Spleen (tissue), 11 donors: ENCODE measurements around the gene CD34. TPM values are rescaled to one million over a fixed set of nuclear protein-coding genes. Genes with fewer than 3 reads are reported as not detected.
A peak's percentile ranks its signal among the peaks of the same experiment; 100 is the strongest.

Experiments used
- DNase-seq: peaks from one replicate; pipeline ENCODE4 v3.0.0-alpha.2; 2020
- H3K27ac ChIP-seq, 8 donors: fragments of 200-600 bp; sonication (generic) in 7 of 8; 1 replicate in 4 of 8; 2 replicates in 4 of 8; pipeline versions ENCODE4 v1.5.0 to v1.8.0; 2016 to 2021; ENCODE audit warnings: inconsistent platforms in 4 of 8, mild to moderate bottlenecking in 4 of 8, moderate library complexity in 1 of 8
- H3K27me3 ChIP-seq, 7 donors: fragments of 200-600 bp; sonication (generic) in 6 of 7; replicated peaks in 1 of 7; 1 replicate in 4 of 7; 2 replicates in 3 of 7; pipeline versions ENCODE4 v1.5.0 to v1.8.0; 2016 to 2021; ENCODE audit warnings: inconsistent platforms in 3 of 7, mild to moderate bottlenecking in 1 of 7
- H3K36me3 ChIP-seq, 6 donors: fragments of 200-600 bp; sonication (generic) in 5 of 6; 1 replicate in 4 of 6; 2 replicates in 2 of 6; pipeline versions ENCODE4 v1.5.0 to v1.8.0; 2016 to 2021; ENCODE audit warnings: inconsistent platforms in 2 of 6
- H3K4me1 ChIP-seq, 6 donors: fragments of 200-600 bp; sonication (generic) in 5 of 6; 1 replicate in 3 of 6; 2 replicates in 3 of 6; pipeline versions ENCODE4 v1.5.0 to v1.8.0; 2016 to 2021; ENCODE audit warnings: inconsistent platforms in 3 of 6
- H3K4me3 ChIP-seq, 8 donors: fragments of 200-600 bp; sonication (generic) in 7 of 8; 1 replicate in 4 of 8; 2 replicates in 4 of 8; pipeline versions ENCODE4 v1.5.0 to v1.8.0; 2016 to 2021; ENCODE audit warnings: inconsistent platforms in 4 of 8, mild to moderate bottlenecking in 4 of 8, moderate library complexity in 2 of 8
- H3K9me3 ChIP-seq, 8 donors: fragments of 200-600 bp; sonication (generic) in 7 of 8; 1 replicate in 4 of 8; 2 replicates in 4 of 8; pipeline versions ENCODE4 v1.5.0 to v1.8.0; 2016 to 2021; ENCODE audit warnings: inconsistent platforms in 4 of 8
- CTCF ChIP-seq, 11 experiments: fragments of 200-600 bp in 7 of 11; fragments of 450-650 bp in 4 of 11; sonication (generic) in 4 of 11; IDR thresholded peaks in 8 of 11; conservative IDR thresholded peaks in 3 of 11; 1 replicate in 7 of 11; 2 replicates in 4 of 11; pipeline versions ENCODE4 v1.4.0 to v1.8.0; 2016 to 2021; ENCODE audit warnings: antibody characterized with exemption in 11 of 11, inconsistent platforms in 4 of 11, mild to moderate bottlenecking in 1 of 11
- POLR2A ChIP-seq, 3 donors: fragments of 450-650 bp; IDR thresholded peaks; one replicate each; pipeline ENCODE4 v1.5.1; 2017; ENCODE audit warnings: antibody characterized with exemption in 3 of 3, mild to moderate bottlenecking in 1 of 3
- POLR2AphosphoS5 ChIP-seq, 3 donors: sonication (generic); formaldehyde crosslinking; IDR thresholded peaks; one replicate each; pipeline ENCODE4 v1.5.1; 2017; ENCODE audit warnings: antibody characterized with exemption in 3 of 3
- WGBS, 5 donors: extraction: QIAGEN DNeasy Blood & Tissue Kit in 3 of 5; methylation state at CpG; one replicate each; pipeline versions ENCODE4 v1.1.5 to v1.1.7; 2013 to 2018; 5-methylcytosine and 5-hydroxymethylcytosine counted together
- intact Hi-C: fragments of 100-400 bp; cut with DNase I; formaldehyde crosslinking; loops from one replicate; pipeline ENCODE4 v1.15.0; 2023; ENCODE audit warnings: low total_unique reads
- polyA plus RNA-seq, 3 donors: library from polyadenylated mRNA; stranded (reverse); fragments of 200-250 nt; gene quantifications; one replicate each; pipeline ENCODE4 v1.2.1, GENCODE V29; 2013
- total RNA-seq, 7 donors: library from RNA; depleted of rRNA in 3 of 7; stranded (reverse); fragments of >200 nt in 3 of 7; fragmentation: NEBNext Ultra II Directional in 4 of 7; extraction: Animal tissue kit (Norgen Biotek cat#: 25700) in 4 of 7; gene quantifications; one replicate each; pipeline versions ENCODE4 v1.1.0 to v1.2.1, GENCODE V29; 2016 to 2021
- donor health status: healthy with polysubstance abuse.
- donor health status: DM: no; HTN: no; CAD: no; lungs with moderate emphysema.
- donor health status: DM: no; HTN: no; CAD: no.
- donor health status: Bipolar disorder and iron deficiency.
- donor health status: healthy.
- donor health status: DM: no; HTN: no; CAD: no.
- donor health status: DM: yes; HTN: yes; CAD: no.

The CD34 gene
- total and polyA plus RNA-seq, 10 donors: 5.1 to 31.5 (median 17.5) TPM

GRCh38 chr1:207887542-207888201 is 23.3 kb downstream of the CD34 start:
- Histone ChIP-seq H3K36me3 (no peaks in the 10 kb centered on the region), H3K27ac (peak overlapping the region in 6 of 8 donors; percentile 76 to 89 (median 82)), H3K4me1 (peaks cover 32 to 89% (median 70%) of the 10 kb centered on the region in 6 donors), H3K9me3 (no peaks in the 10 kb centered on the region), H3K4me3 (no peak overlapping the region), H3K27me3 (no peaks in the 10 kb centered on the region)
- TF ChIP-seq POLR2A (IDR thresholded peaks at IDR 0.05): no peak
- no peak for TF ChIP-seq POLR2AphosphoS5 (IDR thresholded peaks at IDR 0.05)
- no peak for TF ChIP-seq CTCF (IDR thresholded peaks at IDR 0.05 in 8 of 11, conservative IDR thresholded peaks at IDR 0.05 in 3 of 11)
- 44 to 62% (median 49%) methylated on average over 18 to 19 of the region's 19 CpGs for WGBS, 5 donors
- intact Hi-C loops: no loop called here
- DNase-seq: no peak

- no peak for DNase-seq
- H3K9me3 ChIP-seq: no peaks in the 10 kb centered on the region
- no peaks in the 10 kb centered on the region for H3K36me3 ChIP-seq
- no peaks in the 10 kb centered on the region for H3K27me3 ChIP-seq
- no peak overlapping the region for H3K4me3 ChIP-seq
- H3K4me1 ChIP-seq: peaks cover 35 to 94% (median 72%) of the 10 kb centered on the region in 6 donors
- intact Hi-C loops: no loop called here
- 52 to 77% (median 61%) methylated on average over 1 of the region's 1 CpG for WGBS, 5 donors
- TF ChIP-seq POLR2AphosphoS5 (IDR thresholded peaks at IDR 0.05) (no peak), POLR2A (IDR thresholded peaks at IDR 0.05) (no peak), CTCF (IDR thresholded peaks at IDR 0.05 in 8 of 11, conservative IDR thresholded peaks at IDR 0.05 in 3 of 11) (no peak)
- H3K27ac ChIP-seq: peak overlapping the region in 3 of 8 donors; percentile 19 to 86 (median 81)
Observed at GRCh38 chr1:207886227-207886626, 24.7 kb downstream of the CD34 start.

GRCh38 chr1:207885129-207886032 is 25.5 kb downstream of the CD34 start:
- intact Hi-C loops: no loop called here
- Histone ChIP-seq H3K4me1 (peaks cover 26 to 86% (median 64%) of the 10 kb centered on the region in 6 donors), H3K4me3 (no peak overlapping the region), H3K9me3 (no peaks in the 10 kb centered on the region), H3K27me3 (no peaks in the 10 kb centered on the region), H3K27ac (peak overlapping the region in 7 of 8 donors; percentile 27 to 88 (median 77)), H3K36me3 (no peaks in the 10 kb centered on the region)
- TF ChIP-seq CTCF (IDR thresholded peaks at IDR 0.05 in 8 of 11, conservative IDR thresholded peaks at IDR 0.05 in 3 of 11) (peak; percentile 89 to 98 (median 96)), POLR2AphosphoS5 (IDR thresholded peaks at IDR 0.05) (peak in 2 of 3 donors; percentile 50 to 66), POLR2A (IDR thresholded peaks at IDR 0.05) (no peak)
- DNase-seq: peak; percentile 92
- WGBS, 5 donors: 18 to 23% (median 21%) methylated on average over 9 of the region's 9 CpGs
